ENCODE results near the gene ANKRD27.

ANKRD27 gene

GRCh38 chr19:32650671-32651070 lies 24.3 kb downstream of the ANKRD27 start:
- no peak for DNase-seq

DNA sequence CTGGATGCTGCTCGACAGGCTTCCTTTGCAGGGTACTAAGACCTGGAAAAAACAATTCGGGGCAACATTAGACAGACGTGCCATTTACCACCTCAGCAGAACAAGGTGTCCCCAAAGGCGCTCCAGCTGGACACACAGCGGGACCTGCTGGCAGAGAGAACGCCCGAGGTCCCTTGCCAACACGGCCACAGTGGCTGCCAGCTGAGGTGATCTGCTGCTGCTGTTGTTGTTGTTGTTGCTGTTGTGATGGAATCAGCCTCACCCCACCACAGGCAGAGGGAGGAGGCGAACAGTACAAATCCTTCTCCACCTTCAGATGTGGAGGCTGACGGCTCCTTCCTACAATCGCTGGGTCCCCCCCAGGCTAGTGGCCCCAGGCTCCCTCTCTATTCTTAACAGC lies 25.2 kb downstream of the ANKRD27 start:
- no peak for DNase-seq

GRCh38 chr19:32647361-32647760 lies 27.6 kb downstream of the ANKRD27 start:
- no peak for DNase-seq

GRCh38 chr19:32646556-32646955 lies 28.4 kb downstream of the ANKRD27 start:
- DNase-seq, result no peak

GRCh38 chr19:32642771-32643170 lies 32.2 kb downstream of the ANKRD27 start:
- DNase-seq, result no peak

GRCh38 chr19:32638625-32639024 lies 36.4 kb downstream of the ANKRD27 start:
- DNase-seq, result no peak

DNA sequence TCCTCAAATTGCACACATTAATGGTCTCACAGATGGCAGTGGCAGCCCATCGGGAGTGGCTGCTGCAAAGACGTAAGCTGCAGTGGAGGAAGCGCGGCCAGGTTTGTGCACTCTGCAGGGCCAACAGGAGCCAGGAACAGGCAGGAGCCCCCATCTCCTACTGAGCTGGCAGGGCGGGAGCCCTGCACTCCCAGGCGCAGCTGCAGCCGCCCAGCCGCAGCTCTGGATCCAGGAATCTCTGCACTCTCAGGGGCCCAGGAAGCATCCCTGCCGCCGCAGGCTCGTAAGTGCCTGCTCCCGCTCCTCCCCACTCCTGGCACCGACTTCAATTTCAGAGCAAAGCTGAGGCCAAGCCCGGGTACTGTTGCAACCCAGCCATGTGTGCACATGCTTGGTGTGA lies 37.5 kb downstream of the ANKRD27 start:
- no peak for DNase-seq

- DNase-seq, result no peak
Measured at GRCh38 chr19:32631381-32631780, 43.6 kb downstream of the ANKRD27 start.

- no peak for DNase-seq
Measured at GRCh38 chr19:32630338-32630737, 44.6 kb downstream of the ANKRD27 start.

GRCh38 chr19:32627714-32628270 lies 47.2 kb downstream of the ANKRD27 start:
- no peak for DNase-seq

- DNase-seq, result no peak
Measured at GRCh38 chr19:32626969-32627368, 48.0 kb downstream of the ANKRD27 start.

GRCh38 chr19:32624410-32624809 lies 50.6 kb downstream of the ANKRD27 start:
- DNase-seq, result no peak

GRCh38 chr19:32622002-32622401 lies 53.0 kb downstream of the ANKRD27 start:
- no peak for DNase-seq

- no peak for DNase-seq
Measured at GRCh38 chr19:32619051-32619685, 55.8 kb downstream of the ANKRD27 start.

- no peak for DNase-seq
Measured at GRCh38 chr19:32615569-32615968, 59.4 kb downstream of the ANKRD27 start.

GRCh38 chr19:32614916-32615315 lies 60.1 kb downstream of the ANKRD27 start:
- DNase-seq, result no peak

- DNase-seq, result no peak
Measured at GRCh38 chr19:32613008-32613407, 62.0 kb downstream of the ANKRD27 start.

- no peak for DNase-seq
Measured at GRCh38 chr19:32611161-32611560, 63.8 kb downstream of the ANKRD27 start.

GRCh38 chr19:32607479-32607878 lies 67.5 kb downstream of the ANKRD27 start:
- DNase-seq, result no peak

- DNase-seq, result no peak
Measured at GRCh38 chr19:32606289-32606688, 68.7 kb downstream of the ANKRD27 start.

- no peak for DNase-seq
Measured at GRCh38 chr19:32605544-32605943, 69.4 kb downstream of the ANKRD27 start.

DNA sequence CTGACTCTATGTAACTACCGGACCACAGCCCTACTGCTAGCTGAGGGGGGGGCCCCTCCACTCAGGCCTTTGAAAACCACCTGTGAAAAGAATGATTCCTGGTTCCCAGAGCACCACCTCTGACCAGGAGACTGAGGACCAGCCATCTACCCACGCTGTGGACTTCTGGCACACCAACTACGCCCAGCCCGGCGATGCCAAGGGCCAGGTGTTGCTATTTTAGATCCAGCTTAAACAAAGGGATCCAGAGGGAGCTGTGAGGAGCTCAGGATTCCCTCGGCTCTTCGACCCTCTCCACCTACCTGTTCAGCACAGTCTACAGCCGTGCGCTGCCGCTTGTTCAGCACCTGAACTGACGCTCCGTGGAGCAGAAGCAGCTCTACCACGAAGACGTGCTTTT lies 71.0 kb downstream of the ANKRD27 start:
- DNase-seq, result no peak

DNA sequence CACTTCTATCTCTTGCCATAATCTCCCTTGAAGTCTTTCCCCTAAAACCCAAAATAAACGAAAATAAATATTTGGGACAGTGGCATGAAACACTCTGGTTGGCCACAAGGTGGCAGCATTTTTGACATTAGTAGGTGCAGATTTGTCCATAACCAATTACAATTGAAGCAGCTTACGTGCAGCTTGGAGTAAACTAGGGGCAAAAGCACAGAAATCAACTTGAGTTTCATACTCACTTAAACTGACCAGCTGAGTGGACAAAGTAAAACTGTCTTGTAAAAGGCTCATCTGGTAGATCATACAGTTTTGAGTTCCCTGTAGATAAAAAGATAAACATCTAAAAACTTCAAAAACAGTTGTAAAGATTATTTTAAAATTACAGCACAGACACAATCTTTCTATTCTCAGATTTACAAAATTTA lies 75.2 kb downstream of the ANKRD27 start:
- DNase-seq, result peak; percentile 51

GRCh38 chr19:32599258-32599657 lies 75.7 kb downstream of the ANKRD27 start:
- no peak for DNase-seq

GRCh38 chr19:32598022-32598421 lies 77.0 kb downstream of the ANKRD27 start:
- no peak for DNase-seq
